Smooth muscle cell (in vitro differentiated cells): ENCODE data around the gene LCP1. TPM values are rescaled to one million over a fixed set of nuclear protein-coding genes. Genes with fewer than 3 reads are reported as not detected.
A peak's percentile ranks its signal among the peaks of the same experiment; 100 is the strongest.

ENCODE experiments used
- DNase-seq: peaks from one replicate; lab custom pipeline; 2025; ENCODE audit not compliant: unreplicated experiment; lab: John Stamatoyannopoulos, UW
- H2AFZ ChIP-seq: fragments of 200-600 bp; sonication (generic); 2 replicates; pipeline ENCODE4 v1.6.0; 2016; ENCODE audit warnings: antibody characterized with exemption, low read depth, mild to moderate bottlenecking
- H3F3A ChIP-seq: fragments of 200-600 bp; sonication (generic); 2 replicates; pipeline ENCODE4 v1.6.0; 2017; ENCODE audit warnings: antibody characterized with exemption, low read depth
- H3K27ac ChIP-seq: fragments of 200-600 bp; sonication (generic); 2 replicates; pipeline ENCODE4 v1.5.1; 2016; ENCODE audit warnings: low read depth, mild to moderate bottlenecking
- H3K27me3 ChIP-seq: fragments of 200-600 bp; sonication (generic); 2 replicates; pipeline ENCODE4 v1.6.1; 2016; ENCODE audit warnings: low read depth, mild to moderate bottlenecking
- H3K36me3 ChIP-seq: fragments of 200-600 bp; sonication (generic); 2 replicates; pipeline ENCODE4 v1.5.1; 2016; ENCODE audit warnings: low read depth
- H3K4me1 ChIP-seq: fragments of 200-600 bp; sonication (generic); 2 replicates; pipeline ENCODE4 v1.5.1; 2016; ENCODE audit warnings: low read depth
- H3K4me2 ChIP-seq: fragments of 200-600 bp; sonication (generic); 2 replicates; pipeline ENCODE4 v1.6.0; 2016; ENCODE audit warnings: mild to moderate bottlenecking
- H3K4me3 ChIP-seq: fragments of 200-600 bp; sonication (generic); 2 replicates; pipeline ENCODE4 v1.5.1; 2016; ENCODE audit warnings: mild to moderate bottlenecking
- H3K79me2 ChIP-seq: fragments of 200-600 bp; sonication (generic); 2 replicates; pipeline ENCODE4 v1.6.0; 2016; ENCODE audit warnings: low read depth, mild to moderate bottlenecking
- H3K9ac ChIP-seq: fragments of 200-600 bp; sonication (generic); 2 replicates; pipeline ENCODE4 v1.6.0; 2016; ENCODE audit warnings: low read depth
- H3K9me3 ChIP-seq: fragments of 200-600 bp; sonication (generic); replicated peaks from 2 replicates; pipeline ENCODE4 v1.5.1; 2016; ENCODE audit warnings: low read depth
- H4K20me1 ChIP-seq: fragments of 200-600 bp; sonication (generic); 2 replicates; pipeline ENCODE4 v1.6.0; 2016; ENCODE audit warnings: low read depth
- CTCF ChIP-seq: fragments of 200-600 bp; sonication (generic); IDR thresholded peaks from 2 replicates; pipeline ENCODE4 v1.5.1; 2017; ENCODE audit warnings: borderline replicate concordance, mild to moderate bottlenecking, antibody characterized with exemption; ENCODE audit not compliant: insufficient read depth, poor library complexity, severe bottlenecking
- WGBS: methylation state at CpG from one replicate; pipeline ENCODE4 v1.1.7; 2016; ENCODE audit warnings: low lambda C conversion rate; 5-methylcytosine and 5-hydroxymethylcytosine counted together
- polyA plus RNA-seq: library from polyadenylated mRNA; unstranded; fragments of >200 nt; fragmentation: Nextera tagmentation; extraction: Ambion mirVana; gene quantifications from 2 replicates; pipeline ENCODE4 v1.2.1, GENCODE V29; 2016
- total RNA-seq: library from RNA; depleted of rRNA; stranded (reverse); fragments of >200 nt; gene quantifications from 2 replicates; pipeline ENCODE4 v1.2.3, GENCODE V29; 2014

LCP1 gene
- total and polyA plus RNA-seq, 2 experiments from 2014 or later: 7.6 to 38.7 TPM

GRCh38 chr13:46183018-46183946, 1.3 kb upstream of the LCP1 start:
- Histone ChIP-seq H2AFZ (no peak overlapping the region), H3K79me2 (no peaks in the 10 kb centered on the region), H3K27me3 (no peaks in the 10 kb centered on the region), H3K9ac (no peak overlapping the region), H3K9me3 (no peaks in the 10 kb centered on the region), H3K4me1 (no peaks in the 10 kb centered on the region), H3K4me3 (no peak overlapping the region), H3F3A (no peaks in the 10 kb centered on the region), H3K36me3 (no peaks in the 10 kb centered on the region), H4K20me1 (no peaks in the 10 kb centered on the region), H3K4me2 (no peak overlapping the region), H3K27ac (no peak overlapping the region)
- no peak for TF ChIP-seq CTCF
- DNase-seq: no peak
- 78% methylated on average over 15 of the region's 15 CpGs for WGBS

- Histone ChIP-seq H3K27me3 (no peaks in the 10 kb centered on the region), H3K4me2 (no peak overlapping the region), H3K79me2 (no peaks in the 10 kb centered on the region), H3K4me1 (no peaks in the 10 kb centered on the region), H3F3A (no peaks in the 10 kb centered on the region), H4K20me1 (no peaks in the 10 kb centered on the region), H2AFZ (no peak overlapping the region), H3K4me3 (no peak overlapping the region), H3K36me3 (no peaks in the 10 kb centered on the region), H3K9ac (no peak overlapping the region), H3K9me3 (no peaks in the 10 kb centered on the region), H3K27ac (no peak overlapping the region)
- TF ChIP-seq CTCF: no peak
- WGBS: 86% methylated on average over 2 of the region's 2 CpGs
- no peak for DNase-seq
Measured at GRCh38 chr13:46182491-46182877, 507 bp upstream of the LCP1 start.

- H3K9ac ChIP-seq: no peak overlapping the region
- no peak overlapping the region for H2AFZ ChIP-seq
- no peaks in the 10 kb centered on the region for H3K79me2 ChIP-seq
- H3K9me3 ChIP-seq: no peaks in the 10 kb centered on the region
- no peaks in the 10 kb centered on the region for H3K4me1 ChIP-seq
- no peaks in the 10 kb centered on the region for H3K36me3 ChIP-seq
- H3K27me3 ChIP-seq: no peaks in the 10 kb centered on the region
- peak overlapping the region; percentile 19 for H3K4me2 ChIP-seq
- no peak overlapping the region for H3K27ac ChIP-seq
- peak overlapping the region; percentile 34 for H3K4me3 ChIP-seq
- DNase-seq: no peak
- no peaks in the 10 kb centered on the region for H4K20me1 ChIP-seq
- WGBS: 93% methylated on average over 5 of the region's 5 CpGs
- no peak for TF ChIP-seq CTCF
- H3F3A ChIP-seq: no peaks in the 10 kb centered on the region
Measured at GRCh38 chr13:46181377-46181839, 569 bp downstream of the LCP1 start.
